ENCODE measurements around the gene AKNAD1.

- TF ChIP-seq CTCF (IDR thresholded peaks at IDR 0.05) (no peak), POLR2A (IDR thresholded peaks at IDR 0.05) (no peak), EP300 (IDR thresholded peaks at IDR 0.05; ENCODE audit: low read depth) (no peak), POLR2AphosphoS5 (IDR thresholded peaks at IDR 0.05) (no peak)
Observed at GRCh38 chr1:108824051-108824450, 32.8 kb downstream of the AKNAD1 start.
